ENCODE results near the gene CD8A. TPM values are rescaled to one million over a fixed set of nuclear protein-coding genes. Genes with fewer than 3 reads are reported as not detected.

The CD8A gene
- total RNA-seq, 2 donors from 2014 or later = 1.3 to 2.5 TPM

DNA sequence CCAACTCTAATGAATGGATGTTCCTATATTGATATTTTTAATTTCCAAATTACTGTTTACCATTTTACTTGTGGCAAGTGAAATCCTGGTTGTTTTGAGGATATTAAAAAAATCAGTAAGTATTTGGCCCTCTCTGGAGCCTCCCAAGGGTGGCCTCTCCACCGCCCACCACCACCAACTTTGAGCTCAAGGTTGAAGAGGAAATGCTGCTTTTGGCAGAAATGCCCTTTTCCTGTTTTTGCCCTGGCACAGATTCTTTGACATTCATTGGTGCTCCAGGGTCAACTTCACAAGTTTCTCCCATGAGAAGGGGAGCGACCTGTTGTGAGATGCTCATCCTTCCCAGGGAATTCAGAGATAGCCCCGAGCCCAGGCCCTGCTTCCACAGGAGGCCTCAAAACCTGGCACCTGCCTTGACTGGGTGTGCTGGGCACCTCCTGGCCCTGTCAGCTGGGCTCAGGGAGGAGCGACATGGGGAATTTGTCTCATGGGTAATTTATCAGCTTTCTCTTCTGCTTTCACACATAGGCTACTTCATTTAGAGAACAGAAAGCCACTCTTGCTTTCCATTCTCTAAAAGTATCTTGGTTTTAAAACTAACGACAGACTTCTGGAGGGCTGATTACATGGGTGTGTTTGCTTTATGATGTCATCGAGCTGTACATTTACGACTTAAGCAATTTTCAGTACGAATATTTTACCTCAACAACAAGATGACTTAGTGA lies 6.9 kb downstream of the CD8A start:
- Histone ChIP-seq H3K4me3 (no peak overlapping the region), H3K9me3 (no peaks in the 10 kb centered on the region), H3K27ac (no peak overlapping the region), H3K4me1 (replicated peaks) (no peaks in the 10 kb centered on the region), H3K36me3 (no peaks in the 10 kb centered on the region), H3K27me3 (replicated peaks; ENCODE audit: insufficient read depth) (no peaks in the 10 kb centered on the region)
- WGBS = 64% methylated on average over 8 of the region's 8 CpGs
- intact Hi-C loops (cut with DNase I) = no loop called here
- TF ChIP-seq POLR2AphosphoS5 (IDR thresholded peaks at IDR 0.05) = no peak
- no peak for TF ChIP-seq CTCF (IDR thresholded peaks at IDR 0.05)
- TF ChIP-seq POLR2A (IDR thresholded peaks at IDR 0.05) = no peak
- no peak for DNase-seq (ENCODE audit: low spot score)

DNA sequence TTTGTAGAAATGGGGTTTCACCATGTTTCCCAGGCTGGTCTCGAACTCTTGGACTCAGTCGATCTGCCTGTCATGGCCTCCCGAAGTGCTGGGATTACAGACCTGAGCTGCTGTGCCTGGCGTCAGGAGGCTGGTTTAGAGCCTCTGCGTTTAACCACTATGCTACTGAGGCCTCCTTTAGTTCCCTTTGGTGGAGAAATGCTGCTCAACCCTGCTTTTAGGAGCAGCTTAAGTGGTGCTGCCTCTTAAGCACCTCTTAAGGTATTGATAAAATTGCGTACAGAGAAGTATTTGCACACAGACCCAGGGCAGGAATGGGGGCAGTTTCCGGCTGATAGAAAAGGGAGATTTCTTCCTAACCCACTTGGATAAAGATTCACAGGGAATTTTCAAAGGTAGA lies 8.0 kb downstream of the CD8A start:
- no peaks in the 10 kb centered on the region for H3K4me1 ChIP-seq (replicated peaks)
- no peaks in the 10 kb centered on the region for H3K9me3 ChIP-seq
- H3K4me3 ChIP-seq = no peak overlapping the region
- H3K36me3 ChIP-seq = no peaks in the 10 kb centered on the region
- H3K27ac ChIP-seq = no peak overlapping the region
- 80% methylated on average over 7 of the region's 7 CpGs for WGBS
- intact Hi-C loops (cut with DNase I) = no loop called here
- no peak for DNase-seq (ENCODE audit: low spot score)
- no peaks in the 10 kb centered on the region for H3K27me3 ChIP-seq (replicated peaks; ENCODE audit: insufficient read depth)
- no peak for TF ChIP-seq CTCF (IDR thresholded peaks at IDR 0.05)
- no peak for TF ChIP-seq POLR2AphosphoS5 (IDR thresholded peaks at IDR 0.05)
- no peak for TF ChIP-seq POLR2A (IDR thresholded peaks at IDR 0.05)

GRCh38 chr2:86781363-86781762 lies 9.3 kb downstream of the CD8A start:
- DNase-seq (ENCODE audit: low spot score) = no peak
- WGBS = 83% methylated on average over 9 of the region's 9 CpGs
- Histone ChIP-seq H3K4me3 (no peak overlapping the region), H3K4me1 (replicated peaks) (no peaks in the 10 kb centered on the region), H3K36me3 (no peaks in the 10 kb centered on the region), H3K9me3 (no peaks in the 10 kb centered on the region), H3K27me3 (replicated peaks; ENCODE audit: insufficient read depth) (no peaks in the 10 kb centered on the region), H3K27ac (no peak overlapping the region)
- TF ChIP-seq CTCF (IDR thresholded peaks at IDR 0.05) (no peak), POLR2A (IDR thresholded peaks at IDR 0.05) (no peak), POLR2AphosphoS5 (IDR thresholded peaks at IDR 0.05) (no peak)
- intact Hi-C loops (cut with DNase I) = no loop called here

DNA sequence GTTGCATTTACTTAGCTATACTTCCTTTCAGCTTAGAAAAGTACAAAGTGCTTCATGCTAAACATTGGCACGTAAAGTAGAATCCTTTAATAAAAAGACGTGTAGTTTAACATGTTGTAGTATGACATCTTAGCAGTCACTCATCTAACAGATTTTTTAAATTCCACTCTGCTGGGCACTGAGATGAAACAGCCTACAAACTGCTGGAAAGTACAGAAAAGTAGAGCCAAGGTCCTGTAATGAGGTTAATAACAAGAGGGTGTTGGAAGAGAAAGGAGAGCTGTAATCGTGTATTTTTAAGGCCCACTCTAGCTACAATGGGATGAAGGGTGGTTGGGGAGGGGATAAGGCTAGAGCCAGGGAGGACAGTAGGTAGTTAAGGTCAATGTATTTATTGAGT lies 10.7 kb downstream of the CD8A start:
- Histone ChIP-seq H3K27ac (no peak overlapping the region), H3K27me3 (replicated peaks; ENCODE audit: insufficient read depth) (no peaks in the 10 kb centered on the region), H3K36me3 (no peaks in the 10 kb centered on the region), H3K9me3 (no peaks in the 10 kb centered on the region), H3K4me1 (replicated peaks) (no peaks in the 10 kb centered on the region), H3K4me3 (no peak overlapping the region)
- 65% methylated on average over 3 of the region's 3 CpGs for WGBS
- DNase-seq (ENCODE audit: low spot score) = no peak
- intact Hi-C loops (cut with DNase I) = no loop called here
- TF ChIP-seq POLR2A (IDR thresholded peaks at IDR 0.05) (no peak), CTCF (IDR thresholded peaks at IDR 0.05) (no peak), POLR2AphosphoS5 (IDR thresholded peaks at IDR 0.05) (no peak)

DNA sequence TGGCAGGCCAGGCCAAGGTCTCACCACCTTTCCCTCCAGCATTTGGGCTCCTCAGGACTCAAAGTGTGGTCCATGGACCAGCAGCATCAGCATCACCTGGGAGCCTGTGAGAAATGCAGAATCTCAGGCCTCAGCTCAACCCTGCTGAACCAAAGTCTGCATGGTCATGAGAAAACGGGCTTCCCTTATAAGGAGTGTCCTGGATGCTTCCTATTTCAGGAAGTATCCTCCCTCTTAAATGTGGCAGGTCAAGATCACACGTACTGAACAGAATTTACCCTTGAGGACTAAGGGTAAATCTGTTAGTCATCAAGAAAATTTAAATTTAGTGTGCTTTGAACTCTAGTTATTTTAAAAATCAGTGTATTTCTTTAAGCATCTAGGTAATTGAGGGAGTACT lies 11.8 kb downstream of the CD8A start:
- WGBS = 48% methylated on average over 2 of the region's 2 CpGs
- no peak overlapping the region for H3K27ac ChIP-seq
- H3K36me3 ChIP-seq = no peaks in the 10 kb centered on the region
- H3K4me1 ChIP-seq (replicated peaks) = no peaks in the 10 kb centered on the region
- H3K9me3 ChIP-seq = no peaks in the 10 kb centered on the region
- intact Hi-C loops (cut with DNase I) = no loop called here
- TF ChIP-seq POLR2A (IDR thresholded peaks at IDR 0.05) (no peak), POLR2AphosphoS5 (IDR thresholded peaks at IDR 0.05) (no peak), CTCF (IDR thresholded peaks at IDR 0.05) (no peak)
- H3K27me3 ChIP-seq (replicated peaks; ENCODE audit: insufficient read depth) = no peaks in the 10 kb centered on the region
- H3K4me3 ChIP-seq = no peak overlapping the region
- no peak for DNase-seq (ENCODE audit: low spot score)

Measured in prostate gland (tissue), 2 donors.